ENCODE measurements around the gene BARX1. TPM values are rescaled to one million over a fixed set of nuclear protein-coding genes. Genes with fewer than 3 reads are reported as not detected.

Gene BARX1
- total and polyA plus RNA-seq, 4 donors: 0.17 TPM; not detected in 3

GRCh38 chr9:93960971-93961841 lies 6.1 kb upstream of the BARX1 start:
- H3K4me3 ChIP-seq (ENCODE audit: low read depth, low read length): no peak overlapping the region
- H3K9me3 ChIP-seq (ENCODE audit: control insufficient read depth, insufficient read depth, low read length): no peaks in the 10 kb centered on the region
- no peak for DNase-seq (ENCODE audit: low read depth in 4 of 6, low spot score in 6 of 6)
- no peak overlapping the region for H3K27ac ChIP-seq (ENCODE audit: low read depth, low read length)
- H3K36me3 ChIP-seq (ENCODE audit: control insufficient read depth, insufficient read depth, low read length): no peaks in the 10 kb centered on the region
- H3K27me3 ChIP-seq (ENCODE audit: control insufficient read depth, insufficient read depth, low read length): peaks cover 72% of the 10 kb centered on the region
- H3K4me1 ChIP-seq (ENCODE audit: control insufficient read depth, insufficient read depth, low read length): peaks cover 28% of the 10 kb centered on the region
- 9% methylated on average over 3 of the region's 11 CpGs for WGBS (ENCODE audit: insufficient coverage)

GRCh38 chr9:93960221-93960970 lies 5.2 kb upstream of the BARX1 start:
- Histone ChIP-seq H3K9me3 (ENCODE audit: control insufficient read depth, insufficient read depth, low read length) (no peaks in the 10 kb centered on the region), H3K36me3 (ENCODE audit: control insufficient read depth, insufficient read depth, low read length) (no peaks in the 10 kb centered on the region), H3K4me3 (ENCODE audit: low read depth, low read length) (no peak overlapping the region), H3K27me3 (ENCODE audit: control insufficient read depth, insufficient read depth, low read length) (peaks cover 80% of the 10 kb centered on the region), H3K4me1 (ENCODE audit: control insufficient read depth, insufficient read depth, low read length) (peaks cover 36% of the 10 kb centered on the region), H3K27ac (ENCODE audit: low read depth, low read length) (no peak overlapping the region)
- WGBS (ENCODE audit: insufficient coverage): under 1% methylated on average over 63 of the region's 63 CpGs
- DNase-seq (ENCODE audit: low read depth in 4 of 6, low spot score in 6 of 6): no peak

- Histone ChIP-seq H3K27ac (ENCODE audit: low read depth, low read length) (no peak overlapping the region), H3K36me3 (ENCODE audit: control insufficient read depth, insufficient read depth, low read length) (no peaks in the 10 kb centered on the region), H3K27me3 (ENCODE audit: control insufficient read depth, insufficient read depth, low read length) (peaks cover 79% of the 10 kb centered on the region), H3K4me3 (ENCODE audit: low read depth, low read length) (no peak overlapping the region), H3K9me3 (ENCODE audit: control insufficient read depth, insufficient read depth, low read length) (no peaks in the 10 kb centered on the region), H3K4me1 (ENCODE audit: control insufficient read depth, insufficient read depth, low read length) (peaks cover 37% of the 10 kb centered on the region)
- WGBS (ENCODE audit: insufficient coverage): 5% methylated on average over 5 of the region's 10 CpGs
- DNase-seq (ENCODE audit: low read depth in 4 of 6, low spot score in 6 of 6): peak in 2 of 6 donors; percentile 60 to 65
Measured at GRCh38 chr9:93959739-93960154, 4.6 kb upstream of the BARX1 start.

DNA sequence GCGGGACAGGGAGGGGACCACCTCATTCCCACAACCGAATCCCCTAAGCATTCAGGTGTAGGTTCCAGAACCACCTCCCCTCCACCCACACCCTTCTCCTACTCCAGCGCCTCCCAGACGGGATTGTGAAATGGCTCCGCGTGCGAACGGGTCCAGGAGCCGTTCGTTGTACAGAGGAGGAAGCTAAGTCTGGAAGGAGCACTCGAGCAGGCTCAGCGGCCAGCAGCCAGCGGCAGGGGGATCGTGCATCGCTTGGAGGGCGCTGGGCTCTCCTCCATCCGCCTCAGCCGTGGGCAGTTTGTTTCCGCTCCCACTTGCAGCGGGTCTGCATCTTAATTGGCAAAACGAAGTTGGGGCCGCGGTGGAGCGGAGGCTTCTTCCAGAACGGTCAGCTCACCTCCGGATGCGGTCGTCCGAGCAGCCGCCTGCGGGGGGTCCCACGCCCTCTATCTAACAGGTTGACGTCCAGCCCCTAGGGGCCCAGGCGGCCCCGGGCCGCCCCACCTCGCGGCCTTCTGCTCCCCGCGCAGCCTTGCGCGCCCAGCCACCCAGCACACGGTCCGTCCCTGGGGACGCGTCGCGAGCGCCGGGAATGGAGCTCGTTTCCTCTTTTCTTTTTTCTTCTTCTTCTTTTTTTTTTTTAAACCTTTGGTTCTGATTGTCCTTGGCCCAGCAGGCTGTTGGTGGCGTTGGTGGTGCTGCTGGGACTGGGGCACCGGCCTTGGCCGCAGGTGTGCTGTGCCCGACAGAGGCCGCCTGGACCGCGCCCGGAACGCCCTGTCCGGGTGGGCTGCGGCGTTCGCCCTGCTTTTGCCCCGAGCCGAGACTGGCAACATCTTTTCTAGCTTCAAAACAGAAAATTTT lies 3.9 kb upstream of the BARX1 start:
- no peaks in the 10 kb centered on the region for H3K36me3 ChIP-seq (ENCODE audit: control insufficient read depth, insufficient read depth, low read length)
- H3K9me3 ChIP-seq (ENCODE audit: control insufficient read depth, insufficient read depth, low read length): no peaks in the 10 kb centered on the region
- DNase-seq (ENCODE audit: low read depth in 4 of 6, low spot score in 6 of 6): peak in 2 of 6 donors; percentile 61 to 64
- H3K27ac ChIP-seq (ENCODE audit: low read depth, low read length): no peak overlapping the region
- under 1% methylated on average over 53 of the region's 66 CpGs for WGBS (ENCODE audit: insufficient coverage)
- H3K27me3 ChIP-seq (ENCODE audit: control insufficient read depth, insufficient read depth, low read length): peaks cover 83% of the 10 kb centered on the region
- H3K4me1 ChIP-seq (ENCODE audit: control insufficient read depth, insufficient read depth, low read length): peaks cover 42% of the 10 kb centered on the region
- H3K4me3 ChIP-seq (ENCODE audit: low read depth, low read length): no peak overlapping the region

DNA sequence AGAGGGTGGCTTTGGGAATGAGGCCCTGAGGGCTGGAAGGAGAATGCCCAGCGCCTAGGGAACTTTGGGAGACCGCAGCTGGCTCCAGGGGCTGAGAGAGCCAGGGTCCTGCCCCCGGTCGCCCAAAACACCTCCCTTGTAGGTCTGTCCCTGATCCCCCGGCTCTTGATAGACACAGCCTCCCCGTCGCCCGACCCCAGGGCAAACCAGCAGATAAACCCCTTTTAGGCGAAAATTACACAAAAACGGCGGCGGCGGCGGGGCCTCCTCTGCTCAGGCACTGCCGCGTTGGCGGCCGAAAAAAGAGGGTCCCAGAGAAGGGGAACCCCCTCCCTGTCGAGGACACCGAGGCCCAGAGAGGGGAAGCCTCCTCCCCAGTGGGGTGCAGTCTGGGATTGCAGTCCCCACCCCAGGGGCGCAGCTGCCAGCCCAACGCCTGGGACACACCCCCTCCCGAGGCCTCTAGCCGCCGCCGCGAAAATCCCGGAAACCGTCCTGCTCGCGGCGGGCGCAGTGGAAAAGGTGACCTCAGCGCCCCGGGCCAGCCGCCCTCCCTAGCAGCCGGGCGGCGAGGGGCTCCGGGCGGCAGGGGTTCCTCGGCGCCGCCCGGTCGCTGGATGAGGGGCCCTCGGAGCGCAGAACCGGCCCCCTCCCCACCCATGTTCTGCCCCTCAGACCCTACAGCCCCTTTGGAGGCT lies 3.1 kb upstream of the BARX1 start:
- H3K4me1 ChIP-seq (ENCODE audit: control insufficient read depth, insufficient read depth, low read length): peaks cover 50% of the 10 kb centered on the region
- no peak for DNase-seq (ENCODE audit: low read depth in 4 of 6, low spot score in 6 of 6)
- no peak overlapping the region for H3K27ac ChIP-seq (ENCODE audit: low read depth, low read length)
- H3K27me3 ChIP-seq (ENCODE audit: control insufficient read depth, insufficient read depth, low read length): peaks cover 91% of the 10 kb centered on the region
- H3K9me3 ChIP-seq (ENCODE audit: control insufficient read depth, insufficient read depth, low read length): no peaks in the 10 kb centered on the region
- no peaks in the 10 kb centered on the region for H3K36me3 ChIP-seq (ENCODE audit: control insufficient read depth, insufficient read depth, low read length)
- WGBS (ENCODE audit: insufficient coverage): 6% methylated on average over 45 of the region's 49 CpGs
- H3K4me3 ChIP-seq (ENCODE audit: low read depth, low read length): no peak overlapping the region

GRCh38 chr9:93955981-93956784 lies 1.0 kb upstream of the BARX1 start:
- WGBS (ENCODE audit: insufficient coverage): 26% methylated on average over 7 of the region's 12 CpGs
- Histone ChIP-seq H3K36me3 (ENCODE audit: control insufficient read depth, insufficient read depth, low read length) (no peaks in the 10 kb centered on the region), H3K4me3 (ENCODE audit: low read depth, low read length) (no peak overlapping the region), H3K27me3 (ENCODE audit: control insufficient read depth, insufficient read depth, low read length) (peaks cover 94% of the 10 kb centered on the region), H3K4me1 (ENCODE audit: control insufficient read depth, insufficient read depth, low read length) (peaks cover 65% of the 10 kb centered on the region), H3K27ac (ENCODE audit: low read depth, low read length) (no peak overlapping the region), H3K9me3 (ENCODE audit: control insufficient read depth, insufficient read depth, low read length) (no peaks in the 10 kb centered on the region)
- DNase-seq (ENCODE audit: low read depth in 4 of 6, low spot score in 6 of 6): no peak

- peaks cover 63% of the 10 kb centered on the region for H3K4me1 ChIP-seq (ENCODE audit: control insufficient read depth, insufficient read depth, low read length)
- H3K27me3 ChIP-seq (ENCODE audit: control insufficient read depth, insufficient read depth, low read length): peaks cover 94% of the 10 kb centered on the region
- 1% methylated on average over 67 of the region's 67 CpGs for WGBS (ENCODE audit: insufficient coverage)
- H3K36me3 ChIP-seq (ENCODE audit: control insufficient read depth, insufficient read depth, low read length): no peaks in the 10 kb centered on the region
- no peak overlapping the region for H3K4me3 ChIP-seq (ENCODE audit: low read depth, low read length)
- H3K9me3 ChIP-seq (ENCODE audit: control insufficient read depth, insufficient read depth, low read length): peaks cover 1% of the 10 kb centered on the region
- no peak for DNase-seq (ENCODE audit: low read depth in 4 of 6, low spot score in 6 of 6)
- no peak overlapping the region for H3K27ac ChIP-seq (ENCODE audit: low read depth, low read length)
Measured at GRCh38 chr9:93954434-93955061, 607 bp downstream of the BARX1 start.

Data from spinal cord (tissue), 10 donors.